ENCODE measurements around the gene PRKCH. TPM values are rescaled to one million over a fixed set of nuclear protein-coding genes. Genes with fewer than 3 reads are reported as not detected.

Gene PRKCH
- total and polyA plus RNA-seq, 2 of the 13 experiments (the other 11 are each of a cell fraction or from before 2014, with no cell fraction given) = 0.48 to 1.3 TPM

- no peak for TF ChIP-seq ZNF891 (CRISPR knock-in tag; IDR thresholded peaks at IDR 0.05)
- TF ChIP-seq JUNB (CRISPR knock-in tag; IDR thresholded peaks at IDR 0.05; ENCODE audit: borderline replicate concordance) = no peak
- no peak for TF ChIP-seq CBFB (CRISPR knock-in tag; IDR thresholded peaks at IDR 0.05)
- TF ChIP-seq ONECUT2 (CRISPR knock-in tag; IDR thresholded peaks at IDR 0.05) = no peak
- no peak for TF ChIP-seq ZNF580 (CRISPR knock-in tag; IDR thresholded peaks at IDR 0.05; ENCODE audit: borderline replicate concordance, low read depth)
- no peak for TF ChIP-seq FUBP1 (CRISPR knock-in tag; IDR thresholded peaks at IDR 0.05; ENCODE audit: borderline replicate concordance)
- TF ChIP-seq ZNF557 (CRISPR knock-in tag; IDR thresholded peaks at IDR 0.05) = no peak
- TF ChIP-seq ZSCAN9 (CRISPR knock-in tag; IDR thresholded peaks at IDR 0.05; ENCODE audit: borderline replicate concordance) = no peak
- no peak for TF ChIP-seq THAP9 (CRISPR knock-in tag; IDR thresholded peaks at IDR 0.05; ENCODE audit: borderline replicate concordance)
- TF ChIP-seq MYPOP (CRISPR knock-in tag; IDR thresholded peaks at IDR 0.05) = no peak
- TF ChIP-seq NPAS2 (CRISPR knock-in tag; IDR thresholded peaks at IDR 0.05; ENCODE audit: borderline replicate concordance) = no peak
- TF ChIP-seq REST (IDR thresholded peaks at IDR 0.05; ENCODE audit: borderline replicate concordance in 1 of 2, low read depth in 1 of 2, low read length in 2 of 2) = no peak
- TF ChIP-seq ZNF788 (CRISPR knock-in tag; IDR thresholded peaks at IDR 0.05; ENCODE audit: borderline replicate concordance) = no peak
- TF ChIP-seq MYC (CRISPR knock-in tag; IDR thresholded peaks at IDR 0.05; ENCODE audit: borderline replicate concordance) = no peak
- in situ Hi-C loops (cut with HindIII; ENCODE audit: extremely low pct_ligation_motif_present, low pct_unique_long_range_greater_than_20kb) (no loop called here), intact Hi-C loops (cut with micrococcal nuclease; ENCODE audit: unreplicated experiment) (no loop called here)
- Histone ChIP-seq H3K27ac (ENCODE audit: extremely low read length, insufficient read depth, low read length) (no peak overlapping the region), H4K20me1 (ENCODE audit: insufficient read depth, low read length) (no peaks in the 10 kb centered on the region), H2AFZ (ENCODE audit: low read length) (no peak overlapping the region), H3K36me3 (replicated peaks in 1 of 2; ENCODE audit: control insufficient read depth in 1 of 2, insufficient read depth in 2 of 2, low read length in 2 of 2) (no peaks in the 10 kb centered on the region), H3K9ac (ENCODE audit: insufficient read depth, low read depth, low read length) (no peak overlapping the region), H3K27me3 (ENCODE audit: control insufficient read depth in 1 of 2, insufficient read depth in 2 of 2, low read length in 2 of 2) (no peaks in the 10 kb centered on the region; a peak in 1 of 5 replicates), H3K4me3 (replicated peaks in 1 of 3; ENCODE audit: insufficient read depth in 1 of 3, low read depth in 2 of 3, low read length in 3 of 3) (no peak overlapping the region), H3K79me2 (ENCODE audit: insufficient read depth, low read length) (no peaks in the 10 kb centered on the region), H3K4me2 (ENCODE audit: low read depth, low read length) (no peak overlapping the region), H3K9me3 (ENCODE audit: low read length) (no peaks in the 10 kb centered on the region), H3K4me1 (ENCODE audit: insufficient read depth, low read length) (no peaks in the 10 kb centered on the region)
- ChIA-PET POLR2A (no interaction called here), CTCF (ENCODE audit: low intra/inter-chr PET ratio, low total read pairs) (no interaction called here)
- no peak for FAIRE-seq
- BruUV-seq (replicated peaks) = no TSS peak
- ATAC-seq = no peak
- 4% methylated on average over 1 of the region's 1 CpG for WGBS (ENCODE audit: low lambda C conversion rate)
- DNase-seq (ENCODE audit: low spot score) = no peak
These were observed 74.9 kb downstream of the PRKCH start for GRCh38 chr14:61396279-61396678.
